GM23248 (cell line): Measurements from ENCODE around the gene MPC1.

ENCODE experiments used
- EZH2 ChIP-seq: fragments of 200-600 bp; sonication (generic); IDR thresholded peaks from 2 replicates; pipeline ENCODE4 v1.6.1; 2018; ENCODE audit warnings: antibody characterized with exemption, mild to moderate bottlenecking; ENCODE audit not compliant: insufficient read depth, poor library complexity, severe bottlenecking
- EZH2phosphoT487 ChIP-seq: fragments of 200-600 bp; sonication (generic); IDR thresholded peaks from 2 replicates; pipeline ENCODE4 v1.6.1; 2018; ENCODE audit warnings: antibody characterized with exemption, moderate library complexity, mild to moderate bottlenecking, low read depth; ENCODE audit not compliant: insufficient read depth

- TF ChIP-seq EZH2phosphoT487 (no peak), EZH2 (no peak)
Measured at GRCh38 chr6:166375013-166375412, 7.7 kb downstream of the MPC1 start.
